Brain pericyte (primary cell): ENCODE results near the gene FSCN2.

Source experiments
- DNase-seq: peaks from one replicate; pipeline ENCODE4 v3.0.0-alpha.2; 2012; ENCODE audit warnings: low read depth, low spot score

The FSCN2 gene

GRCh38 chr17:81557276-81558114 is 29.3 kb downstream of the FSCN2 start:
- no peak for DNase-seq

GRCh38 chr17:81558115-81558468 is 29.9 kb downstream of the FSCN2 start:
- DNase-seq: no peak

- no peak for DNase-seq
Measured at GRCh38 chr17:81558941-81559806, 31.0 kb downstream of the FSCN2 start.

GRCh38 chr17:81561494-81561885 is 33.3 kb downstream of the FSCN2 start:
- DNase-seq: no peak

GRCh38 chr17:81563861-81564586 is 35.8 kb downstream of the FSCN2 start:
- DNase-seq: no peak

- DNase-seq: no peak
Measured at GRCh38 chr17:81564778-81565177, 36.6 kb downstream of the FSCN2 start.

- no peak for DNase-seq
Measured at GRCh38 chr17:81565231-81565630, 37.1 kb downstream of the FSCN2 start.

- DNase-seq: peak; percentile 90
Measured at GRCh38 chr17:81566461-81567126, 38.4 kb downstream of the FSCN2 start.

- no peak for DNase-seq
Measured at GRCh38 chr17:81567191-81567590, 39.0 kb downstream of the FSCN2 start.

- no peak for DNase-seq
Measured at GRCh38 chr17:81568416-81568815, 40.2 kb downstream of the FSCN2 start.

GRCh38 chr17:81569986-81570514 is 41.9 kb downstream of the FSCN2 start:
- DNase-seq: no peak

- no peak for DNase-seq
Measured at GRCh38 chr17:81570964-81571363, 42.8 kb downstream of the FSCN2 start.

GRCh38 chr17:81572563-81573168 is 44.5 kb downstream of the FSCN2 start:
- no peak for DNase-seq

- DNase-seq: no peak
Measured at GRCh38 chr17:81573794-81574642, 45.8 kb downstream of the FSCN2 start.

- no peak for DNase-seq
Measured at GRCh38 chr17:81574643-81574956, 46.4 kb downstream of the FSCN2 start.

GRCh38 chr17:81575836-81576235 is 47.7 kb downstream of the FSCN2 start:
- no peak for DNase-seq

GRCh38 chr17:81576621-81577277 is 48.6 kb downstream of the FSCN2 start:
- peak; percentile 55 for DNase-seq

GRCh38 chr17:81577278-81578000 is 49.3 kb downstream of the FSCN2 start:
- no peak for DNase-seq

- DNase-seq: no peak
Measured at GRCh38 chr17:81578038-81578441, 49.9 kb downstream of the FSCN2 start.
